IPS-NIHi11 (cell line): ENCODE results near the gene RFWD3.
"Not testable (repeated sequence)": the region's sequence is repeated elsewhere in the genome, so short reads cannot be mapped to it uniquely, and the experiment has no call there.

Source experiments
- DNase-seq: peaks from one replicate; pipeline ENCODE4 v3.0.0; 2012; ENCODE audit warnings: mixed read lengths, low spot score

The RFWD3 gene

GRCh38 chr16:74661064-74661463 lies 5.6 kb downstream of the RFWD3 start:
- DNase-seq: no peak

- no peak for DNase-seq
Measured at GRCh38 chr16:74660383-74660782, 6.3 kb downstream of the RFWD3 start.

GRCh38 chr16:74659041-74659440 lies 7.6 kb downstream of the RFWD3 start:
- DNase-seq: no peak

GRCh38 chr16:74657870-74658642 lies 8.6 kb downstream of the RFWD3 start:
- no peak for DNase-seq

GRCh38 chr16:74654536-74655050 lies 12.1 kb downstream of the RFWD3 start:
- DNase-seq: no peak

DNA sequence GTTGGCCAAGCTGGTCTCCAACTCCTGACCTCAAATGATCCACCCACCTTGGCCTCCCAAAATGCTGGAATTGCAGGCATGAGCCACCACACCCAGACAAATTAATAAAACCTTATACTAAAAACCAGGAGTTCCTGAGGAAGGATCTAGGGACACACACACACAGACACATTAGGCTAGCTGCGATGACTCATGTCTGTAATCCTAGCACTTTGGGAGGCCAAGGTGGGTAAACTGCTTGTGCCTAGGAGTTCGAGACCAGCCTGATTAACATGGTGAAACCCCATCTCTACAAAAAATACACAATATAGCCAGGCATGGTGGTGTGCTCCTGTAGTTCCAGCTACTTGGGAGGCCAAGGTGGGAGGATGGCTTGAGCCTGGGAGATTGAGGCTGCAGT lies 13.8 kb downstream of the RFWD3 start:
- DNase-seq: not testable (repeated sequence)

DNA sequence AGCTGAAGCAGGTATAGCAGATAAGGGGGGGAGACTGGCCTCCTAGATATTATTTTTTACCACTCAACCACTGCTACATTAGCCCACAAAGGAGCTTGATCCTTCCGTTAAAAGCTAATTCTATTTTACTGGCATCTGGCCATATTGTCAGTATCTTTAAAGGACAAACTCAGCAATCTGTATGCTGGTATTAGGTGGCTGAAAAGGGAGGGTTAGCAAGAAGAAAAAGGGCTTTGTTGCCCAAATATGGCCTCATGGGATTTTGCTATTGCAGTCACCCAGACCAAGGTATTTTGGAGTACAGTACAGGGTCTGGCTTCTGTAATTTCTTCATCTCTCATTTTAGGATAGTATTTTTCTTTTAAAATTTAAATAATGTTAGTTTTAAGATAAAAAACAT lies 14.4 kb downstream of the RFWD3 start:
- DNase-seq: no peak

GRCh38 chr16:74651841-74652240 lies 14.8 kb downstream of the RFWD3 start:
- no peak for DNase-seq

GRCh38 chr16:74650966-74651567 lies 15.6 kb downstream of the RFWD3 start:
- no peak for DNase-seq

DNA sequence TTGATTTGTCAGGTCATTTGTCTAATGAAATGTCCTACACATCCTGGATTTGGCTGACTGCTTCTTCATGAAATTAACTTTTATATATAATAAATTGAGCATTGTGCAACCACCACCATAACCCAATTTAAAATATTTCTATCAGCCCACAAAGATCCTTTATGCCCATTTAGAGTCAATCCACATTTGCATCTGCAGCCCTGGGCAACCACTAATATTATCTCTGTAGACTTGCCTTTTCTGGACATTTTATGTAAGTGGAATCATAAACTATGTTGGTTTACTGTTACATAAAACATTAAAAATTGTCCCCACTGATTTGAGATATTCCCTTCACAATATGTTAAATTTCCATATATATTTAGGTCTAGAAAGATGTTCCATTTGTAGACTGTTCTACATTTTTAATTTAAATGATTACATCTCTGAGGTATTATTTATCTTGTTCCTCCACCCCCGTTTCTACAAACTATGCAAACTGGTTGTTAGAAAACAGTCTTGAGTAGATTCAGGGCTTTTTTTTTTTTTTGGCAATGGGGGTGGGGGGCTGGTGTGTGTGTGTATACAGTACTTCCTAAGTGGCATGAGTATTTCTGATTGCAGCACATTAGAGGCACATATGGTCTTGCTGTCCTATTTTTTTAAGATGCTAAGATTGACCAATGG lies 16.7 kb downstream of the RFWD3 start:
- DNase-seq: no peak

- no peak for DNase-seq
Measured at GRCh38 chr16:74641969-74642368, 24.7 kb downstream of the RFWD3 start.

GRCh38 chr16:74637742-74638453 lies 28.8 kb downstream of the RFWD3 start:
- DNase-seq: no peak

GRCh38 chr16:74635303-74635702 lies 31.4 kb downstream of the RFWD3 start:
- DNase-seq: no peak

GRCh38 chr16:74633686-74634085 lies 33.0 kb downstream of the RFWD3 start:
- DNase-seq: no peak

DNA sequence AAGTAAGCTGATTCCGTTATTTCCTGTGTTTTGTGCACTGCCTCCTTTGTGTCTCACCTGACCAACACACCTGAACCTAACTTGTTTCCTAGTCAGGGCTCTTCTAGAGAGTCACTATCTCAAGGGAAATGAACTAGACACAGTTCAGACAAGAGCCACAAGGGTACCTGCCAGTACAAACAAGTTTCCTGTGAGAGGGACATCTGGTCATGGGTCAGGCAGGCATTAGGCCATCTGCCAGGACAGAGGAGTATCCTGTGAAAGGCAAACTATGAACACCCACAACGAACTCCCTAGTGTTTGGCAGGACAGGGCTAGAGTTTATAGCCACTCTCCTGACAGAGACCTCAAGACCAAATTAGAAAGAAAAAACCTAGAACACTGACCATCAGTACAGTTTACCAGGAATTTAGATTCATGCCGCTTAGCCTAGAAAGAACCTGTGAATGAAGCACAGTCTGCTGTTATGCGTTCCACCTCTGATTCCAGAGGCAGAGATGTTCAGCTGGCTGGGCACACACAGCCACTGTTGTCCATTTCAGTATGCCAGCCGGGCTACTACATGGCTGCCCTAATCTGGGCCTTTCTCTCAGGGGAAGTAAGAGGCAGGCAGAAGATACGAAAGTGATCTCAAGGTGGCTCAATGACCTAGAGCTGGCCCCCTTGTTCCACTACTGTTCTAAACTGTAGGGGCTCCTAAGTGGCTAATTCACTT lies 39.0 kb downstream of the RFWD3 start:
- DNase-seq: no peak

GRCh38 chr16:74626741-74627416 lies 39.8 kb downstream of the RFWD3 start:
- no peak for DNase-seq

DNA sequence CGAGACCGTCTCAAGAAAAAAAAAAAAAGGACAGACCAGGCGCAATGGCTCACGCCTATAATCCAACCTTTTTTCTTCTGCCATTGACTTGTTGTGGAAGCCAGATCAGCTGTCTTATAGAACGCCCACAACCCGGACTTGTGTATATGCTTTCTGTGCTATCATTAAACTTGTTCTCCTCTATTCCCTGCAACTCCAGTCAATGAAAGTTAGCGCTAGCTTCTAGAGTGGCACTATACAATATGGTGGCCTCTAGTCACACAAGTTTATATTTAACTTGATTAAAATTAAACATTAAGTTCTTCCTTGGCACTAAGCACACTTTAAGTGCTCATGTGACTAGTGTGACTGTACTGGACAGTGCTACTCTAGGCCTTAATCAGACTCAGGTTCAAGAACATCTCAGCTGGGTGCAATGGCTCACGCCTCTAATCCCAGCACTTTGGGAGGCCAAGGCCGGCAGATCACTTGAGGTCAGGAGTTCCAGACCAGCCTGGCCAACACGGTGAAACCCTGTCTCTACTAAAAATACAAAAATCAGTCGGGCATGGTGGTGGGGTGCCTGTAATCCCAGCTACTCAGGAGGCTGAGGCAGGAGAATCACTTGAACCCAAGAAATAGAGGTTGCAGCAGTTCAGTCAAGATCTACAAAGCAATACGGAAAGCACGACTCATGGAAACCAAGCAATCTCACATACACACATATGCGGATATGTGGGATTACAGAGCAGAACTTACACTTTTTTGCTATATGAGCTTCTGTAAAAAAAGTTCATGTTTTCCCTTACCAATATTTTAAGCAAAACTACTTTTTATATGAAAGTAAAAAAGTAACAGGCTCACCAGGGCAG lies 41.0 kb downstream of the RFWD3 start:
- no peak for DNase-seq

- DNase-seq: no peak
Measured at GRCh38 chr16:74623839-74624235, 42.8 kb downstream of the RFWD3 start.

GRCh38 chr16:74623214-74623838 lies 43.4 kb downstream of the RFWD3 start:
- peak; percentile 48 for DNase-seq

DNA sequence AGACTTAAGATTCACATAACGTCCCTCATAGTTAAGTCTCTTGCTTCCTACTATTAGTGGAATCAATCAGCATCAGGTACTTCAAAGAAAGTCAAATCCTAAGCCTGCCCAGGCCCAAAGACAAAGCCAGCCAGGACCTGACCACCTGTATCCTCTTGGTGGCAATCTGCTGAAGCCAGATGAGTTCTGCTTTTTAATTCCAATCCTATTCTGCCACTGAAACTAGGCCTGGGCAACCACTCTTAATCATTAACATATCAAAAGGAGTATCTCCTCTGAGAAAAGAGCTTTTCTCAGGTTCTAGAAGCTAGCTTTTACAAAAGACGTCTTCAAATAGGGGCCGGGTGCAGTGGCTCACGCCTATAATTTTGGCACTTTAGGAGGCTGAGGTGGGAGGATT lies 44.7 kb downstream of the RFWD3 start:
- peak; percentile 26 for DNase-seq
